K562 (cell line): ENCODE results near the gene FAM120B. TPM values are rescaled to one million over a fixed set of nuclear protein-coding genes. Genes with fewer than 3 reads are reported as not detected.
A peak's percentile ranks its signal among the peaks of the same experiment; 100 is the strongest.
"Not testable (repeated sequence)": the region's sequence is repeated elsewhere in the genome, so short reads cannot be mapped to it uniquely, and the experiment has no call there.

Experiments
- ATAC-seq: fragments of 200-7000 bp; cut with Tn5 transposase; 3 replicates; pipeline ENCODE4 v1.9.1; 2020; ENCODE audit warnings: moderate library complexity
- BruUV-seq: library from RNA; stranded (reverse); fragments of 400-500 nt; replicated peaks from 2 replicates; lab custom pipeline; 2021; lab: Mats Ljungman, UMichigan
- CTCF ChIA-PET: fragments of 300-600 bp; formaldehyde crosslinking; extraction: SDS; loops from one replicate; lab custom pipeline; 2021; ENCODE audit warnings: low intra/inter-chr PET ratio; lab: Yijun Ruan, JAX
- POLR2A ChIA-PET: fragments of 300-600, 350-650 bp; sonication (Branson Sonifier 250); formaldehyde crosslinking; extraction: SDS; loops from one replicate; lab custom pipeline; 2021; ENCODE audit warnings: antibody characterized with exemption, inconsistent platforms; lab: Yijun Ruan, JAX
- DNase-seq, 4 experiments: peaks; one replicate each; pipeline versions ENCODE4 v3.0.0 to v3.0.0-alpha.2; 2011 to 2018; ENCODE audit warnings: low spot score in 3 of 4, mixed read lengths in 3 of 4; ENCODE audit errors: extremely low read depth in 1 of 4
- FAIRE-seq: peaks from 2 replicates; lab custom pipeline; 2011; peaks lifted over from hg19 to GRCh38; lab: Jason Lieb, UNC
- H2AFZ ChIP-seq: 2 replicates; pipeline ENCODE4 v1.6.0; 2011; ENCODE audit warnings: low read depth, low read length, control low read depth, inconsistent platforms
- H3K27ac ChIP-seq: fragments of 200-600 bp; 3 replicates; pipeline ENCODE4 v1.8.0; 2011; ENCODE audit warnings: low read depth, mild to moderate bottlenecking, control low read depth, inconsistent platforms, low read length, moderate library complexity, mixed read lengths; ENCODE audit errors: extremely low read depth
- H3K27me3 ChIP-seq, 2 experiments: fragments of 300-600 bp in 1 of 2; 2 replicates in 1 of 2; 3 replicates in 1 of 2; pipeline versions ENCODE4 v1.6.0 to v1.8.0; 2011; ENCODE audit warnings: inconsistent platforms in 2 of 2, low read length in 2 of 2, mild to moderate bottlenecking in 1 of 2, mixed read lengths in 1 of 2, moderate library complexity in 1 of 2; ENCODE audit not compliant: control insufficient read depth in 2 of 2, insufficient read depth in 2 of 2
- H3K36me3 ChIP-seq: fragments of 300-600 bp; 3 replicates; pipeline ENCODE4 v1.8.0; 2011; ENCODE audit warnings: mild to moderate bottlenecking, low read length, inconsistent platforms; ENCODE audit not compliant: control insufficient read depth, insufficient read depth
- H3K4me1 ChIP-seq, 2 experiments: fragments of 200-600 bp in 1 of 2; replicated peaks in 1 of 2; 2 replicates in 1 of 2; 3 replicates in 1 of 2; pipeline versions ENCODE4 v1.5.1 to v1.8.0; 2011; ENCODE audit warnings: inconsistent platforms in 2 of 2, low read length in 2 of 2, mild to moderate bottlenecking in 1 of 2, mixed read lengths in 1 of 2, moderate library complexity in 1 of 2; ENCODE audit not compliant: control insufficient read depth in 2 of 2, insufficient read depth in 2 of 2
- H3K4me2 ChIP-seq: 2 replicates; pipeline ENCODE4 v1.6.1; 2011; ENCODE audit warnings: low read length, control low read depth, inconsistent platforms, mixed read lengths; ENCODE audit not compliant: insufficient read depth
- H3K4me3 ChIP-seq: fragments of 200-600 bp; sonication (generic), shearing (Covaris generic); 2 replicates; pipeline ENCODE4 v1.5.1; 2016; ENCODE audit warnings: control low read depth, inconsistent platforms
- H3K79me2 ChIP-seq: fragments of 200-600 bp; 3 replicates; pipeline ENCODE4 v1.8.0; 2011; ENCODE audit warnings: low read length, inconsistent platforms; ENCODE audit not compliant: control insufficient read depth, insufficient read depth
- H3K9ac ChIP-seq, 2 experiments: 2 replicates each; pipeline versions ENCODE4 v1.6.0 to v1.6.1; 2011; ENCODE audit warnings: low read depth in 2 of 2, low read length in 2 of 2, control low read depth in 1 of 2, inconsistent platforms in 1 of 2, mild to moderate bottlenecking in 1 of 2, mixed read lengths in 1 of 2; ENCODE audit not compliant: insufficient read depth in 1 of 2
- H3K9me1 ChIP-seq: one replicate; pipeline ENCODE4 v1.6.0; 2011; ENCODE audit warnings: inconsistent platforms, mild to moderate bottlenecking, low read length, moderate library complexity; ENCODE audit not compliant: control insufficient read depth, insufficient read depth
- H3K9me3 ChIP-seq: replicated peaks from 2 replicates; pipeline ENCODE4 v1.5.1; 2011; ENCODE audit warnings: low read depth, low read length, inconsistent platforms; ENCODE audit not compliant: control insufficient read depth, insufficient read depth
- H4K20me1 ChIP-seq: replicated peaks from 2 replicates; pipeline ENCODE4 v1.6.1; 2011; ENCODE audit warnings: low read length, inconsistent platforms, mixed read lengths; ENCODE audit not compliant: control insufficient read depth, insufficient read depth
- CEBPG ChIP-seq, 3 experiments: fragments of 200-800 bp in 1 of 3; sonication (Bioruptor generic) in 1 of 3; sonication (generic) in 1 of 3; formaldehyde crosslinking in 1 of 3; IDR thresholded peaks in 2 of 3; conservative IDR thresholded peaks in 1 of 3; 2 replicates each; pipeline versions ENCODE4 v1.6.1 to v1.8.0; 2016 to 2022; ENCODE audit warnings: missing compliant biosample characterization in 2 of 3, missing genetic modification characterization in 2 of 3, mild to moderate bottlenecking in 1 of 3, missing genetic modification reagents in 1 of 3
- NUFIP1 ChIP-seq: fragments of 450-650 bp; IDR thresholded peaks from 2 replicates; pipeline ENCODE4 v1.6.1; 2018; ENCODE audit not compliant: partially characterized antibody
- STAG1 ChIP-seq: sonication (generic); formaldehyde crosslinking; IDR thresholded peaks from 2 replicates; pipeline ENCODE4 v1.5.0; 2020; ENCODE audit warnings: missing genetic modification reagents, borderline replicate concordance
- ZNF354B ChIP-seq: fragments of 250-450 bp; sonication (Bioruptor Pico); IDR thresholded peaks from 2 replicates; pipeline ENCODE4 v1.4.0; 2020
- WGBS: fragments of 100-300 bp; shearing (Covaris generic); methylation state at CpG from one replicate; pipeline ENCODE4 v1.1.6; 2016; ENCODE audit warnings: low coverage, mixed read lengths; ENCODE audit not compliant: insufficient coverage; ENCODE audit errors: missing lambda C conversion rate; 5-methylcytosine and 5-hydroxymethylcytosine counted together
- in situ Hi-C: fragments of 300-500 bp; cut with MboI; formaldehyde crosslinking; loops from 4 replicates; pipeline ENCODE4 v1.15.0; 2018; ENCODE audit warnings: inconsistent platforms, mixed read lengths
- intact Hi-C: fragments of 100-400 bp; cut with micrococcal nuclease; formaldehyde crosslinking; loops from 2 replicates; pipeline ENCODE4 v1.14.2; 2022
- polyA plus RNA-seq, 8 experiments: library from polyadenylated mRNA; depleted of rRNA in 4 of 8; stranded (reverse) in 5 of 8; unstranded in 3 of 8; fragments of >200 nt; fragmentation: Nextera tagmentation in 2 of 8; fragmentation: Illumina TruSeq in 1 of 8; extraction: Ambion mirVana in 2 of 8; extraction: Trizol in 1 of 8; gene quantifications; 2 replicates each; pipeline versions ENCODE4 v1.2.1 to v1.2.3, GENCODE V29; 2011 to 2014; ENCODE audit warnings: inconsistent platforms in 1 of 8, missing spikeins in 1 of 8
- total RNA-seq, 7 experiments: library from RNA; depleted of rRNA in 6 of 7; stranded (reverse); fragments of >200 nt in 6 of 7; fragmentation: Illumina TruSeq in 2 of 7; extraction: Trizol in 2 of 7; gene quantifications; 2 replicates each; pipeline versions ENCODE4 v1.2.1 to v1.2.3, GENCODE V29; 2011 to 2021; ENCODE audit warnings: low replicate concordance in 1 of 7
- TF ChIP-seq, protein P1 (sequence below), 2 experiments: fragments of 450-650 bp; conservative IDR thresholded peaks; 2 replicates each; pipeline ENCODE4 v1.6.1; 2017; ENCODE audit warnings: mild to moderate bottlenecking in 2 of 2, moderate library complexity in 2 of 2

FAM120B gene
- total and polyA plus RNA-seq, 9 of the 15 experiments (the other 6 are each of a cell fraction or from before 2014, with no cell fraction given), result 3.5 to 22.6 (median 14.7) TPM

DNA sequence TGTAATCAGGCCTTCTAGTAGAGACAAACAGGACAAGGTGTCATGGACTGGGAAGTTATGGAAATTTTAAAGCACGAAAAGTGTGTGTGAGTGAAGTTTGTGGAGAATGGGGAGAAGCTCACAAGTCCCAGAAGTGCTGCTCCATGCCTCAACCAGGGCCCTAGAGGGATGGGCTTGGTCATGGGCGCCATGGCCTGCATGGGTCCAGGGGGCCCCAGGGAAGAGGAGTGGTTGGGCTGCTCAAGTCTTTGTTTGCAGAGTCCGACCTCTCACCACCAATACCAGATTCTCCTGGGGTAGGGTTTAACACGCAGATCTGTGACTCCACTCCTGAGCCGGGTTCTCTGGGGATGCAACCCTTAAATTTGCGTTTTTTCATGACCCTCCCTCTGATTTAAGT lies 88.4 kb downstream of the FAM120B start (continued):
- TF ChIP-seq ZNF354B (CRISPR knock-in tag) (no peak), NUFIP1 (no peak), STAG1 (CRISPR knock-in tag) (no peak)
- TF ChIP-seq, protein P1, sequence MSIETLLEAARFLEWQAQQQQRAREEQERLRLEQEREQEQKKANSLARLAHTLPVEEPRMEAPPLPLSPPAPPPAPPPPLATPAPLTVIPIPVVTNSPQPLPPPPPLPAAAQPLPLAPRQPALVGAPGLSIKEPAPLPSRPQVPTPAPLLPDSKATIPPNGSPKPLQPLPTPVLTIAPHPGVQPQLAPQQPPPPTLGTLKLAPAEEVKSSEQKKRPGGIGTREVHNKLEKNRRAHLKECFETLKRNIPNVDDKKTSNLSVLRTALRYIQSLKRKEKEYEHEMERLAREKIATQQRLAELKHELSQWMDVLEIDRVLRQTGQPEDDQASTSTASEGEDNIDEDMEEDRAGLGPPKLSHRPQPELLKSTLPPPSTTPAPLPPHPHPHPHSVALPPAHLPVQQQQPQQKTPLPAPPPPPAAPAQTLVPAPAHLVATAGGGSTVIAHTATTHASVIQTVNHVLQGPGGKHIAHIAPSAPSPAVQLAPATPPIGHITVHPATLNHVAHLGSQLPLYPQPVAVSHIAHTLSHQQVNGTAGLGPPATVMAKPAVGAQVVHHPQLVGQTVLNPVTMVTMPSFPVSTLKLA (conservative IDR thresholded peaks at IDR 0.05), result no peak
- TF ChIP-seq, all 486 proteins: peak for 0

DNA sequence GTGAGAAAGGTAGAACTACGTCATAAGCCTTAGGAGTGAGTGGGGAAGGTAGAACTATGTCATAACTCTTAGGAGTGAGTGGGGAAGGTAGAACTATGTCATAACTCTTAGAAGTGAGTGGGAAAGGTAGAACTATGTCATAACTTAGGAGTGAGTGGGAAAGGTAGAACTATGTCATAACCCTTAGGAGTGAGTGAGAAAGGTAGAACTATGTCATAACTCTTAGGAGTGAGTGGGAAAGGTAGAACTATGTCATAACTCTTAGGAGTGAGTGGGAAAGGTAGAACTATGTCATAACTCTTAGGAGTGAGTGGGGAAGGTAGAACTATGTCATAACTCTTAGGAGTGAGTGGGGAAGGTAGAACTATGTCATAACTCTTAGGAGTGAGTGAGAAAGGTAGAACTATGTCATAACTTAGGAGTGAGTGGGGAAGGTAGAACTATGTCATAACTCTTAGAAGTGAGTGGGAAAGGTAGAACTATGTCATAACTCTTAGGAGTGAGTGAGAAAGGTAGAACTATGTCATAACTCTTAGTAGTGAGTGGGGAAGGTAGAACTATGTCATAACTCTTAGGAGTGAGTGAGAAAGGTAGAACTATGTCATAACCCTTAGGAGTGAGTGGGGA lies 92.3 kb downstream of the FAM120B start:
- POLR2A ChIA-PET; H3K4me1 ChIP-seq; H3K9me3 ChIP-seq; in situ Hi-C loops; H4K20me1 ChIP-seq; H3K4me2 ChIP-seq; TF ChIP-seq CEBPG (CRISPR knock-in tag; IDR thresholded peaks at IDR 0.05): not testable (repeated sequence)
- H3K36me3 ChIP-seq, result peaks cover 49% of the 10 kb centered on the region
- peak in 1 of 2 experiments; percentile 61; a peak in 2 of 4 replicates for TF ChIP-seq CEBPG (tag; conservative IDR thresholded peaks at IDR 0.05 in 1 of 2, IDR thresholded peaks at IDR 0.05 in 1 of 2)
- TF ChIP-seq, all 486 proteins: peak for 1; not testable (repeated sequence) for 485
- H2AFZ ChIP-seq, FAIRE-seq, H3K4me3 ChIP-seq, BruUV-seq, H3K9me1 ChIP-seq, H3K79me2 ChIP-seq, H3K9ac ChIP-seq, CTCF ChIA-PET, H3K27ac ChIP-seq, H3K27me3 ChIP-seq, ATAC-seq, intact Hi-C loops, DNase-seq: not testable (repeated sequence)
- 85% methylated on average over 1 of the region's 1 CpG for WGBS

DNA sequence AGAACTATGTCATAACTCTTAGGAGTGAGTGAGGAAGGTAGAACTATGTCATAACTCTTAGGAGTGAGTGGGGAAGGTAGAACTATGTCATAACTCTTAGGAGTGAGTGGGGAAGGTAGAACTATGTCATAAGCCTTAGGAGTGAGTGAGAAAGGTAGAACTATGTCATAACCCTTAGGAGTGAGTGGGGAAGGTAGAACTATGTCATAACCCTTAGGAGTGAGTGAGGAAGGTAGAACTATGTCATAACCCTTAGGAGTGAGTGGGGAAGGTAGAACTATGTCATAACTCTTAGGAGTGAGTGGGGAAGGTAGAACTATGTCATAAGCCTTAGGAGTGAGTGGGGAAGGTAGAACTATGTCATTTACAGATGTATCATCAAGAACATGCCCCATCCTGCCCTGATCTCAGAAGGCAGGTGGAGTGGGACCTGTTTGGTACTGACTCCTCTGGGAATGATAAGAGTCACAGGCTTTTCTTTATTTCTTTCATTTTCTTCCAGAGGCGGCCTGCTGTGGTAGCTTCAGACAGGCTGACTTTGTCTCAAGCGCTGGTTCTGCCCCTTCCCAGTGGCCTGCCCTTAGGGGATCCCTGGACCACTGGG lies 93.5 kb downstream of the FAM120B start:
- H3K4me3 ChIP-seq, H2AFZ ChIP-seq, in situ Hi-C loops, H3K27ac ChIP-seq, H3K27me3 ChIP-seq, ATAC-seq, H3K4me1 ChIP-seq, intact Hi-C loops, H3K79me2 ChIP-seq, CTCF ChIA-PET, H3K9me3 ChIP-seq, H3K9me1 ChIP-seq, H3K9ac ChIP-seq, BruUV-seq, POLR2A ChIA-PET, FAIRE-seq, H4K20me1 ChIP-seq, H3K4me2 ChIP-seq, DNase-seq: not testable (repeated sequence)
- WGBS, result 54% methylated on average over 2 of the region's 2 CpGs
- peaks cover 51% of the 10 kb centered on the region for H3K36me3 ChIP-seq
